ENCODE results near the gene PLCB1.

- TF ChIP-seq CTCF (IDR thresholded peaks at IDR 0.05) = no peak
- TF ChIP-seq EP300 (IDR thresholded peaks at IDR 0.05) = no peak
Measured at GRCh38 chr20:8209061-8209460, 77.0 kb downstream of the PLCB1 start.

Measured in esophagus muscularis mucosa (tissue), 3 donors.